CD4-positive, alpha-beta T cell (primary cell): ENCODE data around the gene PCDHGC3. TPM values are rescaled to one million over a fixed set of nuclear protein-coding genes. Genes with fewer than 3 reads are reported as not detected.
A peak's percentile ranks its signal among the peaks of the same experiment; 100 is the strongest.

Source experiments
- ATAC-seq: fragments of 200-7000 bp; cut with Tn5 transposase; one replicate; pipeline ENCODE4 v1.10.0; 2022; ENCODE audit warnings: mild to moderate bottlenecking; ENCODE audit not compliant: poor library complexity
- CTCF ChIA-PET: fragments of 350-600 bp; sonication (Branson Sonifier 250); formaldehyde crosslinking; loops from one replicate; lab custom pipeline; 2021; ENCODE audit warnings: antibody characterized with exemption, inconsistent platforms; lab: Charles Lee
- POLR2A ChIA-PET: fragments of 350-600 bp; sonication (Branson Sonifier 250); formaldehyde crosslinking; loops from one replicate; lab custom pipeline; 2021; ENCODE audit warnings: antibody characterized with exemption, inconsistent platforms; lab: Charles Lee
- DNase-seq, 14 experiments: peaks; one replicate each; pipeline ENCODE4 v3.0.0-alpha.2; 2013 to 2020; ENCODE audit warnings: mixed read lengths in 2 of 14
- H3K27ac ChIP-seq, 2 donors: one replicate each; pipeline versions ENCODE4 v1.5.1 to v1.7.0; 2013; ENCODE audit warnings: low read length in 2 of 2, low read depth in 1 of 2, mild to moderate bottlenecking in 1 of 2
- H3K27me3 ChIP-seq, 2 experiments: 1 replicate in 1 of 2; 2 replicates in 1 of 2; pipeline versions ENCODE4 v1.6.1 to v1.7.0; 2013; ENCODE audit warnings: low read length in 2 of 2, control low read depth in 1 of 2, mild to moderate bottlenecking in 1 of 2, moderate library complexity in 1 of 2; ENCODE audit not compliant: insufficient read depth in 2 of 2, control insufficient read depth in 1 of 2
- H3K36me3 ChIP-seq: one replicate; pipeline ENCODE4 v1.6.1; 2013; ENCODE audit warnings: low read length, control low read depth; ENCODE audit not compliant: insufficient read depth
- H3K4me1 ChIP-seq: one replicate; pipeline ENCODE4 v1.6.1; 2013; ENCODE audit warnings: low read length, control low read depth; ENCODE audit not compliant: insufficient read depth
- H3K4me3 ChIP-seq: one replicate; pipeline ENCODE4 v1.5.1; 2013; ENCODE audit warnings: mild to moderate bottlenecking, low read length, moderate library complexity
- H3K9me3 ChIP-seq, 2 experiments: 1 replicate in 1 of 2; 2 replicates in 1 of 2; pipeline versions ENCODE4 v1.6.1 to v1.7.0; 2013; ENCODE audit warnings: low read length in 2 of 2, mild to moderate bottlenecking in 2 of 2, control low read depth in 1 of 2, moderate library complexity in 1 of 2; ENCODE audit not compliant: control insufficient read depth in 1 of 2, insufficient read depth in 1 of 2
- H3K27ac Mint-ChIP-seq: one replicate; pipeline ENCODE4 v1.8.0; 2020; ENCODE audit warnings: mixed read lengths
- H3K27me3 Mint-ChIP-seq: one replicate; pipeline ENCODE4 v1.8.0; 2021; ENCODE audit warnings: mixed read lengths
- H3K36me3 Mint-ChIP-seq: one replicate; pipeline ENCODE4 v1.8.0; 2021; ENCODE audit warnings: low read depth, mixed read lengths
- H3K4me1 Mint-ChIP-seq: one replicate; pipeline ENCODE4 v1.8.0; 2021; ENCODE audit warnings: low read depth, mixed read lengths
- H3K4me3 Mint-ChIP-seq: one replicate; pipeline ENCODE4 v1.8.0; 2020; ENCODE audit warnings: mild to moderate bottlenecking, mixed read lengths
- H3K9me3 Mint-ChIP-seq: one replicate; pipeline ENCODE4 v1.8.0; 2020; ENCODE audit warnings: mixed read lengths
- CTCF ChIP-seq: fragments of 200-600 bp; IDR thresholded peaks from one replicate; pipeline ENCODE4 v1.8.0; 2022; ENCODE audit warnings: antibody characterized with exemption, mild to moderate bottlenecking
- intact Hi-C, 2 experiments: fragments of 100-400 bp; cut with DNase I in 1 of 2; cut with micrococcal nuclease in 1 of 2; formaldehyde crosslinking; loops; one replicate each; pipeline versions ENCODE4 v1.15.1 to v1.9.0; 2023 to 2025; cut with DNase I, micrococcal nuclease
- total RNA-seq, 174 experiments: library from RNA in 2 of 174; stranded (reverse) in 2 of 174; gene quantifications; one replicate each; pipeline ENCODE4 v1.2.3 and lab custom pipeline; 2021 to 2026

Gene PCDHGC3
- total RNA-seq, 2 experiments from 2014 or later: not detected

- Histone ChIP-seq H3K36me3 (no peaks in the 10 kb centered on the region), H3K27ac (no peak overlapping the region), H3K27me3 (peaks cover 83 to 100% of the 10 kb centered on the region in 2 experiments), H3K4me3 (no peak overlapping the region), H3K9me3 (peaks cover 0 to 24% of the 10 kb centered on the region in 2 experiments), H3K4me1 (peaks cover 30% of the 10 kb centered on the region)
- H3K4me1 Mint-ChIP-seq: peaks cover 14% of the 10 kb centered on the region
- ChIA-PET POLR2A (no interaction called here), CTCF (no interaction called here)
- H3K27ac Mint-ChIP-seq: no peak overlapping the region
- no peak overlapping the region for H3K4me3 Mint-ChIP-seq
- ATAC-seq: no peak
- no peaks in the 10 kb centered on the region for H3K36me3 Mint-ChIP-seq
- DNase-seq: no peak
- no peaks in the 10 kb centered on the region for H3K9me3 Mint-ChIP-seq
- H3K27me3 Mint-ChIP-seq: peaks cover 92% of the 10 kb centered on the region
- intact Hi-C loops: no loop called here
- no peak for TF ChIP-seq CTCF
Observed at GRCh38 chr5:141490271-141490670, 14.5 kb downstream of the PCDHGC3 start.

GRCh38 chr5:141490771-141491170, 15.0 kb downstream of the PCDHGC3 start:
- ATAC-seq (no peak), DNase-seq (no peak)
- Histone ChIP-seq H3K4me1 (peaks cover 27% of the 10 kb centered on the region), H3K9me3 (peaks cover 0 to 19% of the 10 kb centered on the region in 2 experiments), H3K27ac (no peak overlapping the region), H3K36me3 (no peaks in the 10 kb centered on the region), H3K4me3 (no peak overlapping the region), H3K27me3 (peaks cover 79 to 100% of the 10 kb centered on the region in 2 experiments)
- CTCF ChIA-PET: no interaction called here
- Mint-ChIP-seq H3K36me3 (no peaks in the 10 kb centered on the region), H3K27ac (no peak overlapping the region), H3K4me3 (no peak overlapping the region), H3K9me3 (no peaks in the 10 kb centered on the region), H3K4me1 (peaks cover 17% of the 10 kb centered on the region), H3K27me3 (peaks cover 92% of the 10 kb centered on the region)
- intact Hi-C loops: no loop called here
- POLR2A ChIA-PET: no interaction called here
- no peak for TF ChIP-seq CTCF

- H3K27ac ChIP-seq: no peak overlapping the region
- H3K36me3 ChIP-seq: no peaks in the 10 kb centered on the region
- intact Hi-C loops: no loop called here
- peaks cover 13% of the 10 kb centered on the region for H3K4me1 Mint-ChIP-seq
- ChIA-PET POLR2A (no interaction called here), CTCF (no interaction called here)
- peaks cover 92% of the 10 kb centered on the region for H3K27me3 Mint-ChIP-seq
- peak overlapping the region; percentile 68 for H3K4me3 Mint-ChIP-seq
- H3K4me1 ChIP-seq: peaks cover 27% of the 10 kb centered on the region
- peaks cover 78 to 98% of the 10 kb centered on the region in 2 experiments for H3K27me3 ChIP-seq
- H3K27ac Mint-ChIP-seq: no peak overlapping the region
- peaks cover 0 to 15% of the 10 kb centered on the region in 2 experiments for H3K9me3 ChIP-seq
- DNase-seq (no peak), ATAC-seq (no peak)
- H3K4me3 ChIP-seq: peak overlapping the region; percentile 30
- no peaks in the 10 kb centered on the region for H3K36me3 Mint-ChIP-seq
- TF ChIP-seq CTCF: no peak
- no peaks in the 10 kb centered on the region for H3K9me3 Mint-ChIP-seq
Observed at GRCh38 chr5:141491323-141492167, 15.8 kb downstream of the PCDHGC3 start.
